Stomach smooth muscle (tissue), 2 donors: ENCODE data around the gene PALM3.

Experiments used
- H3K27ac ChIP-seq: one replicate; pipeline ENCODE4 v1.7.0; 2013; ENCODE audit warnings: mild to moderate bottlenecking, low read length, inconsistent platforms
- H3K27me3 ChIP-seq, 2 donors: one replicate each; pipeline ENCODE4 v1.7.0; 2013; ENCODE audit warnings: low read length in 2 of 2; ENCODE audit not compliant: insufficient read depth in 2 of 2, control insufficient read depth in 1 of 2
- H3K36me3 ChIP-seq, 2 donors: one replicate each; pipeline ENCODE4 v1.7.0; 2013; ENCODE audit warnings: low read length in 2 of 2; ENCODE audit not compliant: control insufficient read depth in 2 of 2, insufficient read depth in 2 of 2
- H3K4me1 ChIP-seq: one replicate; pipeline ENCODE4 v1.7.0; 2013; ENCODE audit warnings: low read length; ENCODE audit not compliant: control insufficient read depth, insufficient read depth
- H3K4me3 ChIP-seq, 2 donors: one replicate each; pipeline ENCODE4 v1.7.0; 2013; ENCODE audit warnings: low read length in 2 of 2
- H3K9ac ChIP-seq, 2 donors: one replicate each; pipeline ENCODE4 v1.7.0; 2013; ENCODE audit warnings: low read length in 2 of 2, mild to moderate bottlenecking in 1 of 2
- H3K9me3 ChIP-seq, 2 donors: one replicate each; pipeline ENCODE4 v1.7.0; 2013; ENCODE audit warnings: low read length in 2 of 2; ENCODE audit not compliant: control insufficient read depth in 2 of 2
- donor health status: healthy.
- donor health status: Pancreatic carcinoma.

Gene PALM3

GRCh38 chr19:14089412-14089661, 27.5 kb upstream of the PALM3 start:
- Histone ChIP-seq H3K4me3 (peak overlapping the region; percentile 60 to 69), H3K4me1 (peaks cover 14% of the 10 kb centered on the region), H3K27ac (no peak overlapping the region), H3K9me3 (peaks cover 2 to 6% of the 10 kb centered on the region in 2 donors), H3K36me3 (peaks cover 5 to 8% of the 10 kb centered on the region in 2 donors), H3K9ac (peak overlapping the region; percentile 45 to 58), H3K27me3 (no peaks in the 10 kb centered on the region)

- Histone ChIP-seq H3K4me1 (peaks cover 14% of the 10 kb centered on the region), H3K36me3 (peaks cover 5 to 8% of the 10 kb centered on the region in 2 donors), H3K4me3 (peak overlapping the region; percentile 60 to 69), H3K27me3 (no peaks in the 10 kb centered on the region), H3K9me3 (peaks cover 2 to 6% of the 10 kb centered on the region in 2 donors), H3K27ac (no peak overlapping the region), H3K9ac (peak overlapping the region; percentile 45 to 58)
These were observed 26.9 kb upstream of the PALM3 start for GRCh38 chr19:14088634-14089411.

- Histone ChIP-seq H3K36me3 (peaks cover 5 to 6% of the 10 kb centered on the region in 2 donors), H3K27ac (no peak overlapping the region), H3K9ac (no peak overlapping the region), H3K27me3 (no peaks in the 10 kb centered on the region), H3K9me3 (no peaks in the 10 kb centered on the region), H3K4me3 (no peak overlapping the region), H3K4me1 (peaks cover 21% of the 10 kb centered on the region)
These were observed 24.2 kb upstream of the PALM3 start for GRCh38 chr19:14086098-14086497.

GRCh38 chr19:14085309-14085995, 23.6 kb upstream of the PALM3 start, which contains the start of gene C19orf67:
C19orf67 (minus strand) TSS chr19:14085783; CDS start chr19:14085627, 156 bp downstream.
- H3K27me3 ChIP-seq, result no peaks in the 10 kb centered on the region
- H3K27ac ChIP-seq, result no peak within 1 kb of the TSS
- H3K4me3 ChIP-seq, result no peak within 1 kb of the TSS
- peaks cover 5 to 6% of the 10 kb centered on the region in 2 donors for H3K36me3 ChIP-seq
- peaks cover 22% of the 10 kb centered on the region for H3K4me1 ChIP-seq
- no peaks in the 10 kb centered on the region for H3K9me3 ChIP-seq
- no peak within 1 kb of the TSS for H3K9ac ChIP-seq

GRCh38 chr19:14082675-14082960, 20.7 kb upstream of the PALM3 start:
- Histone ChIP-seq H3K9ac (peak overlapping the region in 1 of 2 donors; percentile 79), H3K36me3 (no peaks in the 10 kb centered on the region), H3K27me3 (no peaks in the 10 kb centered on the region), H3K9me3 (no peaks in the 10 kb centered on the region), H3K4me3 (peak overlapping the region; percentile 89 to 93), H3K4me1 (peaks cover 16% of the 10 kb centered on the region), H3K27ac (no peak overlapping the region)

GRCh38 chr19:14081797-14082674, 20.2 kb upstream of the PALM3 start:
- Histone ChIP-seq H3K4me1 (peaks cover 16% of the 10 kb centered on the region), H3K9ac (peak overlapping the region; percentile 79 to 83), H3K27ac (peak overlapping the region; percentile 86)

GRCh38 chr19:14080887-14081796, 19.3 kb upstream of the PALM3 start:
- H3K9ac ChIP-seq, result peak overlapping the region; percentile 96 to 97
- H3K27me3 ChIP-seq, result no peaks in the 10 kb centered on the region
- peak overlapping the region; percentile 86 for H3K27ac ChIP-seq
- H3K4me1 ChIP-seq, result peaks cover 16% of the 10 kb centered on the region
- no peaks in the 10 kb centered on the region for H3K36me3 ChIP-seq
- no peaks in the 10 kb centered on the region for H3K9me3 ChIP-seq
- H3K4me3 ChIP-seq, result peak overlapping the region; percentile 89 to 95

More at GRCh38 chr19:14081797-14082674, 20.2 kb upstream of the PALM3 start:
- H3K36me3 ChIP-seq, result no peaks in the 10 kb centered on the region
- H3K4me3 ChIP-seq, result peak overlapping the region; percentile 89 to 93
- H3K27me3 ChIP-seq, result no peaks in the 10 kb centered on the region
- H3K9me3 ChIP-seq, result no peaks in the 10 kb centered on the region

GRCh38 chr19:14078411-14078810, 16.5 kb upstream of the PALM3 start:
- Histone ChIP-seq H3K27ac (no peak overlapping the region), H3K4me1 (peaks cover 33% of the 10 kb centered on the region), H3K27me3 (no peaks in the 10 kb centered on the region), H3K36me3 (no peaks in the 10 kb centered on the region), H3K9ac (no peak overlapping the region), H3K4me3 (no peak overlapping the region), H3K9me3 (no peaks in the 10 kb centered on the region)

GRCh38 chr19:14073925-14074838, 12.3 kb upstream of the PALM3 start:
- no peaks in the 10 kb centered on the region for H3K9me3 ChIP-seq
- no peaks in the 10 kb centered on the region for H3K27me3 ChIP-seq
- no peaks in the 10 kb centered on the region for H3K36me3 ChIP-seq
- H3K4me1 ChIP-seq, result peaks cover 34% of the 10 kb centered on the region
- H3K9ac ChIP-seq, result peak overlapping the region; percentile 80 to 88
- H3K27ac ChIP-seq, result peak overlapping the region; percentile 83
- H3K4me3 ChIP-seq, result peak overlapping the region; percentile 86 to 87
